Colon (tissue), 2 donors: ENCODE data around the gene EXOC4.

ENCODE experiments used
- FAIRE-seq: peaks from 2 replicates; lab custom pipeline; 2012; peaks lifted over from hg19 to GRCh38; lab: Jason Lieb, UNC
- donor health status: control.
- donor health status: control.

EXOC4 gene

DNA sequence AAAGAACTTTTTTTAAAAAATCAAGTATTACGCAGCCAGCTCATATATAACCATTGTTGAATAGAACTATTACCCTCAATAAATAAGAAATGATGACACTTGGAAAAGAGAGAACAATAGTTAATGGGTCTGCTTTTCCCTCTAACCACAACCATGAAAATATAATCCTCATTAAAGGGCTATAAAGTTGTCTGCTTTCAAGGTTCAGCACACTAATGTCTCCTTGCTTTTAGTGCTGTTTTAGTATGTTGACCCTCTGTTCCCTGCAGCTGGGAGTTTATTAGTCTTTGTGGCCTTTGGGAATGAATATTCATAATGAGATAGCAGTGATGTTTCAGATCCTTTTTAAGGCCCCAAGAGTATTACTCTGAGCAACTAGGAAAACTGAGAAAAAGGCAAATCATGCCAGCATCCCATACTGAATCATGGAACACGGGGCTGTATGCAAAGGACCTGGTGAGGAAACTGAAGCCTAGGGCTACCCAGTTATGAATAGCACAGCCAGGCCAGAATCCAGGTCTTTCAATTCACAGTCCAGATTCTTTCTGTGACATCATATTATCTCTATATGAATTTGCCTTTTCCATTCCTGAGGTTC is 542.3 kb downstream of the EXOC4 start:
- FAIRE-seq = no peak

- FAIRE-seq = no peak
These were observed 544.2 kb downstream of the EXOC4 start for GRCh38 chr7:133796782-133797745.

GRCh38 chr7:133797818-133798520 is 545.1 kb downstream of the EXOC4 start:
- FAIRE-seq = no peak

- FAIRE-seq = no peak
These were observed 548.5 kb downstream of the EXOC4 start for GRCh38 chr7:133801341-133801740.

- FAIRE-seq = no peak
These were observed 551.2 kb downstream of the EXOC4 start for GRCh38 chr7:133804127-133804526.

DNA sequence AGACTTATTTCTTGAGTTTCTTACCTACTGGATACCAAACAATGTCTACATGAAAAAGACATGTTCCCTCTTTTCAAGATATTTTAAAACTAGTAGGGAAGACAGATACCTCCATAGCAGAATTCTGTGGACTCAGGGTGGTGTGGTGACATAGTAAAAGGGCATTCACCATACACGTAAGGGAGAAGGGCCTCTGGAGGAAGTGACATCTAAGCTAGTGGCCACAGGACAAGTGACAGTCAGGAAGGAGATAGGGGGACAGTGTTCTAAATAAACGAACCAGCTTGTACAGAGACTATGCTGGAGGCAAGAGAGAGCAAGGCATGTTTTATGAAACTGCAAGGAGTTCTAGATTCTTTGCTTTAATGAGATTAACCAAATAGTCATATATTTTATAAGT is 552.5 kb downstream of the EXOC4 start:
- no peak for FAIRE-seq

DNA sequence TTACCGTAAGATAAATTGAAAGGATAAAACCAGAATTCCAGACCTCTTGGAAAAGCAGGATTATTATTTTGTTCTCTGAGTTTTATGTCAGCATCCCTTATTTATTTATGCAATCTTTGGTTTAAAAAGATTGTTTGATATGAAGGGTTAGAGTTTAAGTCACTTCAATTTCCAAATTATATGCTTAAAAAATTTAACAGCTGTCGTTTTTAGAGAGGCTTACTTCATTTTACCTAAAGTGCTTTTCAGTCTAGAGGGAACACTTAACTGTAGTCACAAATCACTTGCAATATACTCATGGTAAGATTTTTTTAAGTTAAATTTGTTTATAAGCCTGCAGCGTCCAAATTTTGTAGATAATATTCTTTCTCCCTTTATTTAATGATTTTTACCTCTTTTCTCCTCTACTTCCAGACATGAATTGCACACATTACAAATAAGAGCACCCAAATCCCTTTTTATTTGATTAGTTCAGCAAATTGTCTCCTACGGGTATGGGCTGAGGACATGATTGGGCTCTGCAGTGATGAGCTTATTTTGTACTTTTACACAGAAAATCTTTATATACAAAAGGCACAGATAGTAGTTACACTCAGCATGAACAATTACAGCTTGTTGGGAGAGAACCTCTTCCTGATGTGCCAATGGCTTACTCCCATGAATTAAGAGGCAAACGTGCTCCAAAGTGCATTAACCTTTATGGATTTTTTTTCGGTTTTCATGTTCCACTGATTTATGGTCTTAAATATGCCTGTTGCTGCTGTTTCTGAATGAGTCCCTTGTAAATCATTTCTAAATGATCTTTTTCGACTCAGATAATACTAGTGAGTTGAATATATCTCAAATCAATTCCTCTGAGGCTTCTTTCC is 555.0 kb downstream of the EXOC4 start:
- no peak for FAIRE-seq

DNA sequence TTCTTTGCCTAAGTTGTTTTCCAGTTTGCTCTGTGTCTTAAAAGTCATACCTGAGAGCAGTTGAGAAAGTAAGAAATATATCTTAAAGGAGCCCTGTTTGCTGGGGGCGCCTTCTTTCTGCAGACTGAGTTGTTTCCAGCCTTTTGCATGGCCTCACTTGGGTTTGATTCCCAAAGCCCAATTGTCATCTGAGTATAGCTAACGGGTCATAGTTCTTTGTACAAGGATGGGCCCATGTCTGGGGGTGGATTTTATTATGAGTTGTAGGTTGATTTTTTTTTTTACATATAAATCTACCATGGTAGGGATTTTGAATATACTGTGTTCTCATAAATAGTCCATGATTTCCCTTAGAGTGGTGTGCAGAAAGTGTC is 555.6 kb downstream of the EXOC4 start:
- no peak for FAIRE-seq

DNA sequence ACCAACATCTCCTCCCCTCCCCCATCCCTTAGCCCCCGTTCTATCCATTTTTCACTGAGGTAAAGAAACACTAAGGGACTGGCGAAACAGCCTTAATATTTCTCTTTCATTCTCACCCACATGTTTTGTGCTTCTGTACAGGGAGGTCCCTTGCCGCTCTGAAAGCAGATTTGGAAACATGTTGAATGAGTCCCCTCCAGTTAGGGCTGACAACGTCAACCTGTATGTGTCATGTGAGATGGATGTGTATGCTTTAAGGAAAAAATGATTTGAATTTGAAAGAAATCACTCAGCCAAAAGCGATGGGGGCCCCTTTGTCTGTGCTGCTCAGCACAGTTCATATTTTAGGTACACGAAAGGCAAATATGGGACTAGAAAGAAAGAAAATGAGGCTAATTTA is 560.0 kb downstream of the EXOC4 start:
- FAIRE-seq = no peak

DNA sequence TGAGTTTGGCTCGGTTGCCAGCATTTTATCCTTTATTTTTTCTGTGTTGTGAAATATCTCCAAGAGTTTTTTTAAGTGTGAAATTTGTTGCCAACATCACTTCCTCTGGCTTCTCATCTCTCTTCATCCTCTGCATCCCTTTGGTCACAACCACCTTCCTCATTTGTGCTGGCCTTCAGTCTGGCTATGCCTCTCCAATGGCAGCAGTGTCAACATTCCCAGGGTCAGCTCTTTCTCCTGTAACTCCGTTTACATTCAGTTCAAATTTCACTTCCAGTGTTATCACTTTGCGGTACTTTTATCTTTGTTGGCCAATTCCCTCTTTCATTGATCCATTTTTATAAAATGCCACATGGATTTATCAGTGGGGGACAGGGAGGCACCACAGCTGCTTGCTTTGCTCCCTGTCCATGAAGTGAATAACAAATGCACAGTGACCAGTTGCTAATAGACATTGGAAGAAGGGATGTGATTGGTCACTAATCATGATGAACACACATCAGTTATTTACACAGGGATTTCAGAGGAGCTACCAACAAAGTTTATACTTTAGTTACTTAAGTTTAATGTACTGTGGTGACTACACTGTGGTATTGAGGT is 562.8 kb downstream of the EXOC4 start:
- FAIRE-seq = no peak

DNA sequence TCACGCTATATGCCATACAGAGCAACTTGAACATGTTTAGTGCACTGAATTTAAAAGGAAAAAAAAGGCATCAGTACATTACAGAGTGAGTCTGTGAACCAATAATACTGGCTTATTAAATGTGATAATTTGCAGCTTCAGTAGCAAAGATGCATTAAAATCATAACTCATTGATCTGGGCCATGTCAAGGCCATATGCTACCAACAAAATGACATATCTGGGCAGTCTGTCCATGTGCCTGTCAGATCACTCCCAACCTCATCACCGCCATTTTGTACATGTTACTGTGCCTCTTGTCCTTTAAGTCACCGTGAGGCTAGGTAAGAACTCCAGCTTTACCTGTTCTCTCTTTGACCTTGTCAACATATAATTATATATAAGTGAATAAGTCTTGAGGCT is 566.8 kb downstream of the EXOC4 start:
- FAIRE-seq = no peak

GRCh38 chr7:133820584-133820983 is 567.7 kb downstream of the EXOC4 start:
- FAIRE-seq = no peak

DNA sequence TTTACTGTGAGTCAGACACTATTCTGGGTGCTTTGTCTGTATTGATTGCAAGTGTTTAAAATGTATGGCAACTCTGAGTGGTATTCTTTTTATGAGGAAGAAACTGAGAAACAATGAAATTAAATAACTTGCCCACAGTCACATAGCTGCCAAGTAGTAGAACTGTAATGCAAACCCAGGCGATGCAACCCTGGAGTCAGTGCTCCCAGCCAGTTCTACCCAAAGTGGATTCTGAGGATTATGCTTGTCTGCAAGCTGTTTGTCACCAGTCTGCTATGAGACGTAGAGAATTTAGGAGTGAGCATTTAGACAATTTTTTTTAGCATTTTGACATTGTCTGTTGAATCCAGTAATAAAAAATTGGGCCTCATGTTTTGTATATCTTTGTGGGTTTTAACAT is 568.3 kb downstream of the EXOC4 start:
- FAIRE-seq = no peak

- FAIRE-seq = no peak
These were observed 569.2 kb downstream of the EXOC4 start for GRCh38 chr7:133822001-133822641.

DNA sequence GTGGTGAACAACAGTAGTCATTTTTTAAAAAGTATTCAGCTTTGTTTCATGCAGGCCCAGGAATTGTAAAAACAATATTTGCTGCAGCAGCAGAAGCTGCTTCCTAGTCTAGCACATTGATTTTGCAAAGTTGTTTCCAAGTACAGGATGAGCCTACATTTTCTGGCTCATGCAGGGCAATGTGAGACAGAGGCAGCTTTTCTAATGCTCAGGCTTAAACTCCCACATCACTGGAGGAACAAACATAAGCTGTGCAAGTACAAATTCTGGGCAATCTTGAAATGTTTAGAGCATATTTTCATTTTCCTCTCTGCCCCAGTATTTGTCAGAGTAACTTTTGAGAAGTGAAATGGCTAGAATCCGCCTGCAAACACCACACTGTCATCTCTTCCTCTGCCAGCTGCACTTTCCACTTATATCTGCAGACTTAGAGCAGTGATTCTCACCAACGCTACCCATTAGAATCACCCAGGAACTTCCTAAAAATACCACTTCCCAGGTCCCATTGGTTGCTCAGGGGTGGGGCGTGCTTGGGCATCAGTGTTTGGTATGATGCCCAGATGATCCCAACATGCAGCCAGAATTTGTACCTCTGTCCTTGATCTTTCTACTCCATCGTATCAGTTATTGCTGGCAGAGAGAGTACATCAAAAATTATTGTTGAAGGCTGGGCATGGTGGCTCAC is 570.1 kb downstream of the EXOC4 start:
- FAIRE-seq = no peak

DNA sequence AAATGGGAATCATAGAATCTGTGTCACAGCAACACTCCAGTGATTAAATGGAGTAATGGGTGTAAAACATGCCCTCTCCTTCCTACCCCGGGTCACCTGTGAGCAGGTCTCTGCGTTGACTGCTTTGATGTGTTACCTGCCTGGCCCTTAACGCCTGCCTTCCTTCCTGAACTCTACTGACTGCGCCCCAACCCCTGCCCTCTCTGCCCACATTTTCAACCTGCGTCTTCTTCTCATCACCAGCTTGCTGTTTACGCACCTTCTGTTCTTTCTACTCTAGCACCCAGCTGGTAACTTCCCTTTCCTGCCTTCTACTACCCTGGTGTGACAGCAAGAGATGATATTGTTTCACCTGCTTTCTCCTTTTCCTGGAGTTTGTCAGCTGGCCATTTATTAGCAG is 571.3 kb downstream of the EXOC4 start:
- no peak for FAIRE-seq

- no peak for FAIRE-seq
These were observed 575.1 kb downstream of the EXOC4 start for GRCh38 chr7:133827707-133828623.

DNA sequence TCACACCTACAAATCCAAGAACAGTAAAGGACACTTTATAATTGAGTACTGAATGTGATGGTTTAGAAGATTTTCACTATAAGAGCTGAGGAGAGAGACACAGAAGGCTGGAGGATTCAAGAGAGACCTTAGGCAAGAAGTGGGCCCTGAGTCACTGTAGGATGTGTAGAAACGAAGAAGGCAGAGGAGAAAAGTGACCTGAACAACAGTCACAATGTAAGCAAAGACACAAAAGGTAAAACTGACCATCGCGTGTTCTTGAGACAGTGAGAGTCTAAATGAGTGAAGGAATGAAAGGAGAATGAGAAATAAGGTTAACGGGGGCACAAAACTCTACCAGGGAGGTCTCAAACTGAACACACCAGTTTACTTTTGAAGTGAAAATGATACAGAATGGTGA is 576.0 kb downstream of the EXOC4 start:
- no peak for FAIRE-seq

DNA sequence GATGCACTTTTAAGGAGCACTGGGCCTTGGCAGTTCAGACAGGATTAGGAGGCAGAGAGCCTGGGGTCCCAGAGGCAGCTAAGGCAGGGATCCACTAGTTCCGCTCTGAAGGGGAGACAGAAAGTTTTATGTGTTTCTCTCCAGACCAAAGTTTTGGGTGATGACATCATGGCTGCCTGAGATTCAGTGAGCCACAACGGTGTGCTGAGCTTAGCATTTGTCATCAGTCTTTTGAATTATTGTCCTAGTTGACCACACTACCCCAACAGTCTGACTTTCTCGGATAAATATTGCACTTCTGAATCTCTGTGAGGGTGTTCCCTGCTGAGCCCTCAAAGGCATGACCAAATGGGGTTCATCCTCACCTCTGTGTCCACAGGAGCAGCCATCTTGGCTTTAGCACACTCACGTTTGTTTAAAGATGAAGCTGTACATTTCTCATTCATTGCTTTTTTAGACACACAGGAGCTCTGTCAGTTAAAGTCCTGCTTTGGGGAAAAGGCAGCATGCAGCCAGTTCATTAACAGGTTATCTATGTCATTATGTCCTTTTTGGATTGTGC is 576.5 kb downstream of the EXOC4 start:
- FAIRE-seq = no peak
